IPS-18c (cell line): Measurements from ENCODE around the gene KMT2B.

Source experiments
- H3K4me3 ChIP-seq: 2 replicates; pipeline ENCODE4 v1.7.0; 2013; ENCODE audit warnings: low read depth, mild to moderate bottlenecking, low read length, moderate library complexity; ENCODE audit not compliant: insufficient read depth
- H3K9me3 ChIP-seq: one replicate; pipeline ENCODE4 v1.6.1; 2013; ENCODE audit warnings: mild to moderate bottlenecking, low read length, moderate library complexity; ENCODE audit not compliant: control insufficient read depth, insufficient read depth

Gene KMT2B

GRCh38 chr19:35777086-35777841 is 59.5 kb downstream of the KMT2B start:
- peak overlapping the region; percentile 28; the same call in 1 of the 2 replicates for H3K4me3 ChIP-seq
- no peaks in the 10 kb centered on the region for H3K9me3 ChIP-seq

DNA sequence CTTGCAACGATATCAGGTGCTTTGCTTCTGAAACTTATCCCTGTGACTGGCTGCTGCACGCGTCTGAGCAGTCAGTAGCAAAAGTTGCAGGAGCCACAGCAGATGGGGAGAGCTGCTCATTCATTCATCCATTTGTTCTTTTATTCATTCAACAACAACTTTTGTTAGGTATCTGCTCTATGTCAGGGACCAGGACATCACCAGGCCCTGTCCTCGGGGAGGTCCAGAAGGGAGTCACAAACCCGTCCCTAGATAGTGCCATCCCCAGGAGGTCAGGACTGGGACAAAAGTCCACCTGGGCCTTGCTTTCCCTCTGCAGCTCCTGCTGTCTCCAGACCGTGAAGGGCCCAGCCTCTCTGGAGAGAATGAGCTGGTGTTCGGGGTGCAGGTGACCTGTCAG is 60.2 kb downstream of the KMT2B start:
- H3K9me3 ChIP-seq, result no peaks in the 10 kb centered on the region

DNA sequence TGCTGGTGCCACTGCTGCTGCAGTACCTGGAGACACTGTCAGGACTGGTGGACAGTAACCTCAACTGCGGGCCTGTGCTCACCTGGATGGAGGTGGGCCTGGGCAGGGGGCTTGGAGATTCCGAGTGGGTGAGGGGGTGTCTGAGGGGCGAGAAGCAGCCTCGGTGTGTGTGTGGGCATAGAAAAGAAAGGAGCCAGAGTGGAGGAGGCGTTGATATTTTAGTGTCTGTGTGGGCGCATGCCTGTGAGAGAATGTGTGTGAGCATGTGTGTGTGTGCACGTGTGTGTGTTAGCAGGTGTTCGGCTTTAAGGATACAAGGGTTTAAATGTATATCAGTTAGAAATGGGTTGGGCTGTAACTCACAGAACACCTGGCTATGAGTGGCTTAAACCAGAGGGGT is 61.2 kb downstream of the KMT2B start:
- no peak overlapping the region for H3K4me3 ChIP-seq
- H3K9me3 ChIP-seq, result no peaks in the 10 kb centered on the region

More for the DNA sequence above, 60.2 kb downstream of the KMT2B start:
- no peak overlapping the region for H3K4me3 ChIP-seq

- Histone ChIP-seq H3K9me3 (no peaks in the 10 kb centered on the region), H3K4me3 (no peak overlapping the region)
These were observed 62.3 kb downstream of the KMT2B start for GRCh38 chr19:35780058-35780457.

DNA sequence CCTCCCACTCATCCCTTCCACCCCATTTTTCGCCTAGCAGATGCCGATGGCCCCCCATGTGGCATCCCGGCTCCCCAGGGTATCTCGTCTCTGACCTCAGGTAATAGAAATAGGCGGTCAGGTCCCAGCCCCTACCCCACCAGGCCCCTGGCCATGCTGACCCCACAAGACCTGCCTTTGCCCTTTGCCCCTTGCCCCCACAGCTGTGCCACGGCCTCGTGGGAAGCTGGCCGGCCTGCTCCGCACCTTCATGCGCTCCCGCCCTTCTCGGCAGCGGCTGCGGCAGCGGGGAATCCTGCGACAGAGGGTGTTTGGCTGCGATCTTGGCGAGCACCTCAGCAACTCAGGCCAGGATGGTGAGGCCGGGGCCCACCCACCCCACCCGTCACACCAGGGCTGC is 62.9 kb downstream of the KMT2B start:
- Histone ChIP-seq H3K9me3 (no peaks in the 10 kb centered on the region), H3K4me3 (no peak overlapping the region)

- no peaks in the 10 kb centered on the region for H3K9me3 ChIP-seq
- no peak overlapping the region for H3K4me3 ChIP-seq
These were observed 63.8 kb downstream of the KMT2B start for GRCh38 chr19:35781650-35782049.

DNA sequence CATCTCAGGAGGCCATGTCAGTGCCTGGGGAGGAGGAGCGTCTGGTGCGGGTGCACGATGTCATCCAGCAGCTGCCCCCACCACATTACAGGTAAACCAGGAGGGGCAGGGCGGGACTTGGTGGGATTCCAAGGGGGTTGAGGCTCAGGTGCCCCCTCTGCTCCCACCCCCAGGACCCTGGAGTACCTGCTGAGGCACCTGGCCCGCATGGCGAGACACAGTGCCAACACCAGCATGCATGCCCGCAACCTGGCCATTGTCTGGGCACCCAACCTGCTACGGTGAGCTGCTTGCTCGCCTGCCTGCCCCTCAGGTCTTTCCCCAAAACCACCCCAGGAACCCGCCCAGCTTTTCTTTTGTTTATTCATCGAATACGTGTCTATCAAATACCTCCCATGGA is 64.8 kb downstream of the KMT2B start:
- no peaks in the 10 kb centered on the region for H3K9me3 ChIP-seq
- no peak overlapping the region for H3K4me3 ChIP-seq

- peak overlapping the region; percentile 53 for H3K4me3 ChIP-seq
These were observed 65.9 kb downstream of the KMT2B start for GRCh38 chr19:35783469-35784434.

GRCh38 chr19:35784503-35785338 is 66.9 kb downstream of the KMT2B start:
- Histone ChIP-seq H3K9me3 (no peaks in the 10 kb centered on the region), H3K4me3 (peak overlapping the region; percentile 62)

More at GRCh38 chr19:35783469-35784434, 65.9 kb downstream of the KMT2B start:
- no peaks in the 10 kb centered on the region for H3K9me3 ChIP-seq

GRCh38 chr19:35785339-35785627 is 67.5 kb downstream of the KMT2B start:
- peak overlapping the region; percentile 62 for H3K4me3 ChIP-seq

DNA sequence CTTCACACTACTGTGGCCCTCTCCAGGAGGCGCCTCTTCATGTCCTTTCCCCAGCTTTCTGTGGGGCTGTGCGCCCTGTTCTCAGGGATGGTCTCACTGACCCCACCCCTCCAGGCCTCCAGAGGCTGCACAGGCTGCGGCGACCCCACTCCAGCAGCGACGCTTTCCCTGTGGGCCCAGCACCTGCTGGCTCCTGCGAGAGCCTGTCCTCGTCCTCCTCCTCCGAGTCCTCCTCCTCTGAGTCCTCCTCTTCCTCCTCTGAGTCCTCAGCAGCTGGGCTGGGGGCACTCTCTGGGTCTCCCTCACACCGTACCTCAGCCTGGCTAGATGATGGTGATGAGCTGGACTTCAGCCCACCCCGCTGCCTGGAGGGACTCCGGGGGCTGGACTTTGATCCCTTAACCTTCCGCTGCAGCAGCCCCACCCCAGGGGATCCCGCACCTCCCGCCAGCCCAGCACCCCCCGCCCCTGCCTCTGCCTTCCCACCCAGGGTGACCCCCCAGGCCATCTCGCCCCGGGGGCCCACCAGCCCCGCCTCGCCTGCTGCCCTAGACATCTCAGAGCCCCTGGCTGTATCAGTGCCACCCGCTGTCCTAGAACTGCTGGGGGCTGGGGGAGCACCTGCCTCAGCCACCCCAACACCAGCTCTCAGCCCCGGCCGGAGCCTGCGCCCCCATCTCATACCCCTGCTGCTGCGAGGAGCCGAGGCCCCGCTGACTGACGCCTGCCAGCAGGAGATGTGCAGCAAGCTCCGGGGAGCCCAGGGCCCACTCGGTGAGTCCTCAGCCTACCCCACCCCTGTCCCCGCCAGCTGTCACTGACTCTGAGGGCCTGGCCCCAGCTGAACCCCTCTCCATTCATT is 68.7 kb downstream of the KMT2B start:
- Histone ChIP-seq H3K9me3 (no peaks in the 10 kb centered on the region), H3K4me3 (no peak overlapping the region)

More at GRCh38 chr19:35785339-35785627, 67.5 kb downstream of the KMT2B start:
- H3K9me3 ChIP-seq, result no peaks in the 10 kb centered on the region

DNA sequence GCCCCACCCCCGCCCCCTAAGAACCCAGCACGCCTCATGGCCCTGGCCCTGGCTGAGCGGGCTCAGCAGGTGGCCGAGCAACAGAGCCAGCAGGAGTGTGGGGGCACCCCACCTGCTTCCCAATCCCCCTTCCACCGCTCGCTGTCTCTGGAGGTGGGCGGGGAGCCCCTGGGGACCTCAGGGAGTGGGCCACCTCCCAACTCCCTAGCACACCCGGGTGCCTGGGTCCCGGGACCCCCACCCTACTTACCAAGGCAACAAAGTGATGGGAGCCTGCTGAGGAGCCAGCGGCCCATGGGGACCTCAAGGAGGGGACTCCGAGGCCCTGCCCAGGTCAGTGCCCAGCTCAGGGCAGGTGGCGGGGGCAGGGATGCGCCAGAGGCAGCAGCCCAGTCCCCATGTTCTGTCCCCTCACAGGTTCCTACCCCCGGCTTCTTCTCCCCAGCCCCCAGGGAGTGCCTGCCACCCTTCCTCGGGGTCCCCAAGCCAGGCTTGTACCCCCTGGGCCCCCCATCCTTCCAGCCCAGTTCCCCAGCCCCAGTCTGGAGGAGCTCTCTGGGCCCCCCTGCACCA is 69.5 kb downstream of the KMT2B start:
- Histone ChIP-seq H3K9me3 (no peaks in the 10 kb centered on the region), H3K4me3 (no peak overlapping the region)
